WTC11 (cell line): ENCODE results near the gene ELFN1. TPM values are rescaled to one million over a fixed set of nuclear protein-coding genes. Genes with fewer than 3 reads are reported as not detected.

ENCODE experiments used
- ATAC-seq: fragments of 200-7000 bp; cut with Tn5 transposase; 2 replicates; pipeline ENCODE4 v1.10.0; 2021; ENCODE audit warnings: mild to moderate bottlenecking, moderate library complexity
- CTCF ChIA-PET: fragments of 300-600 bp; sonication (Branson Sonifier 250); formaldehyde crosslinking; loops from one replicate; lab custom pipeline; 2021; ENCODE audit warnings: antibody characterized with exemption; lab: Charles Lee
- POLR2A ChIA-PET: fragments of 350-600 bp; sonication (Branson Sonifier 250); formaldehyde crosslinking; loops from one replicate; lab custom pipeline; 2021; ENCODE audit warnings: antibody characterized with exemption; lab: Charles Lee
- DNase-seq: peaks from one replicate; pipeline ENCODE4 v3.0.0; 2021; ENCODE audit warnings: low spot score
- H3K27ac Mint-ChIP-seq: 2 replicates; pipeline ENCODE4 v1.8.0; 2021; ENCODE audit warnings: mixed read lengths
- H3K27me3 Mint-ChIP-seq: 2 replicates; pipeline ENCODE4 v1.8.0; 2021; ENCODE audit warnings: low read depth, mild to moderate bottlenecking, moderate library complexity, mixed read lengths
- H3K36me3 Mint-ChIP-seq: 2 replicates; pipeline ENCODE4 v1.8.0; 2021; ENCODE audit warnings: mixed read lengths
- H3K4me1 Mint-ChIP-seq: 2 replicates; pipeline ENCODE4 v1.8.0; 2022; ENCODE audit warnings: mixed read lengths
- H3K4me3 Mint-ChIP-seq: 2 replicates; pipeline ENCODE4 v1.8.0; 2021; ENCODE audit warnings: mild to moderate bottlenecking, moderate library complexity, mixed read lengths
- H3K9me3 Mint-ChIP-seq: 2 replicates; pipeline ENCODE4 v1.8.0; 2021; ENCODE audit warnings: mixed read lengths
- CREB1 ChIP-seq: sonication (generic); formaldehyde crosslinking; IDR thresholded peaks from 2 replicates; pipeline ENCODE4 v1.8.0; 2023; ENCODE audit warnings: mild to moderate bottlenecking, missing genetic modification reagents
- CREM ChIP-seq: sonication (generic); formaldehyde crosslinking; IDR thresholded peaks from 2 replicates; pipeline ENCODE4 v1.8.1; 2022; ENCODE audit warnings: mild to moderate bottlenecking, missing genetic modification reagents, moderate library complexity
- GABPB1 ChIP-seq: sonication (generic); formaldehyde crosslinking; IDR thresholded peaks from 2 replicates; pipeline ENCODE4 v1.8.1; 2023; ENCODE audit warnings: mild to moderate bottlenecking, missing genetic modification reagents
- GRHL2 ChIP-seq: fragments of 250-450 bp; sonication (Bioruptor Pico); IDR thresholded peaks from 2 replicates; pipeline ENCODE4 v1.8.0; 2022; ENCODE audit warnings: mild to moderate bottlenecking, moderate library complexity; ENCODE audit not compliant: insufficient replicate concordance, severe bottlenecking
- JAZF1 ChIP-seq: fragments of 250-450 bp; sonication (Bioruptor Pico); IDR thresholded peaks from 2 replicates; pipeline ENCODE4 v1.9.0; 2021; ENCODE audit warnings: moderate library complexity, mild to moderate bottlenecking, inconsistent platforms
- JUN ChIP-seq: sonication (generic); formaldehyde crosslinking; IDR thresholded peaks from 2 replicates; pipeline ENCODE4 v1.8.0; 2023; ENCODE audit warnings: mild to moderate bottlenecking, missing genetic modification reagents
- NR2C2 ChIP-seq: sonication (generic); formaldehyde crosslinking; IDR thresholded peaks from 2 replicates; pipeline ENCODE4 v1.8.0; 2022; ENCODE audit warnings: mild to moderate bottlenecking, missing genetic modification reagents
- OVOL2 ChIP-seq: fragments of 250-450 bp; sonication (Bioruptor Pico); IDR thresholded peaks from 2 replicates; pipeline ENCODE4 v1.9.0; 2021; ENCODE audit warnings: mild to moderate bottlenecking, borderline replicate concordance
- PRRX2 ChIP-seq: fragments of 250-450 bp; sonication (Bioruptor Pico); IDR thresholded peaks from 2 replicates; pipeline ENCODE4 v1.8.0; 2021; ENCODE audit warnings: mild to moderate bottlenecking
- RELA ChIP-seq: sonication (generic); formaldehyde crosslinking; IDR thresholded peaks from 2 replicates; pipeline ENCODE4 v1.8.1; 2022; ENCODE audit warnings: missing genetic modification reagents, mild to moderate bottlenecking, borderline replicate concordance
- SMAD4 ChIP-seq: sonication (generic); formaldehyde crosslinking; IDR thresholded peaks from 2 replicates; pipeline ENCODE4 v1.8.0; 2022; ENCODE audit warnings: mild to moderate bottlenecking, missing genetic modification reagents
- SP1 ChIP-seq: sonication (generic); formaldehyde crosslinking; conservative IDR thresholded peaks from 2 replicates; pipeline ENCODE4 v1.8.1; 2022; ENCODE audit warnings: missing genetic modification reagents
- TEAD1 ChIP-seq: sonication (generic); formaldehyde crosslinking; IDR thresholded peaks from 2 replicates; pipeline ENCODE4 v1.8.0; 2022; ENCODE audit warnings: mild to moderate bottlenecking, missing genetic modification reagents
- ZNF317 ChIP-seq: sonication (generic); formaldehyde crosslinking; IDR thresholded peaks from 2 replicates; pipeline ENCODE4 v1.8.1; 2023; ENCODE audit warnings: low read depth, mild to moderate bottlenecking, moderate library complexity, missing genetic modification reagents, borderline replicate concordance
- ZNF396 ChIP-seq: fragments of 250-450 bp; sonication (Bioruptor Pico); IDR thresholded peaks from 2 replicates; pipeline ENCODE4 v1.8.0; 2021; ENCODE audit warnings: mild to moderate bottlenecking, moderate library complexity, borderline replicate concordance
- ZNF671 ChIP-seq: fragments of 250-450 bp; sonication (Bioruptor Pico); IDR thresholded peaks from 2 replicates; pipeline ENCODE4 v1.8.0; 2021; ENCODE audit warnings: mild to moderate bottlenecking
- total RNA-seq: library from RNA; stranded (reverse); gene quantifications from 3 replicates; pipeline ENCODE4 v1.2.3, GENCODE V29; 2021
- TF ChIP-seq, protein P1 (sequence below): sonication (generic); formaldehyde crosslinking; IDR thresholded peaks from 2 replicates; pipeline ENCODE4 v1.8.0; 2023; ENCODE audit warnings: missing genetic modification reagents
- TF ChIP-seq, protein P2 (sequence below): fragments of 250-450 bp; sonication (Bioruptor Pico); IDR thresholded peaks from 2 replicates; pipeline ENCODE4 v2.1.2; 2022; ENCODE audit warnings: mild to moderate bottlenecking, moderate library complexity
- TF ChIP-seq, protein P3 (sequence below): fragments of 250-450 bp; sonication (Bioruptor Pico); IDR thresholded peaks from 2 replicates; pipeline ENCODE4 v1.8.0; 2021; ENCODE audit warnings: mild to moderate bottlenecking
- TF ChIP-seq, protein P4 (sequence below): fragments of 250-450 bp; sonication (Bioruptor Pico); IDR thresholded peaks from 2 replicates; pipeline ENCODE4 v1.9.0; 2021; ENCODE audit warnings: mild to moderate bottlenecking, borderline replicate concordance
- TF ChIP-seq, protein P5 (sequence below): sonication (generic); formaldehyde crosslinking; IDR thresholded peaks from 2 replicates; pipeline ENCODE4 v1.8.1; 2023; ENCODE audit warnings: mild to moderate bottlenecking, missing genetic modification reagents
- TF ChIP-seq, protein P6 (sequence below): sonication (generic); formaldehyde crosslinking; IDR thresholded peaks from 2 replicates; pipeline ENCODE4 v1.8.0; 2022; ENCODE audit warnings: mild to moderate bottlenecking, missing genetic modification reagents
- TF ChIP-seq, protein P7 (sequence below): sonication (generic); formaldehyde crosslinking; IDR thresholded peaks from 2 replicates; pipeline ENCODE4 v1.8.0; 2022; ENCODE audit warnings: mild to moderate bottlenecking, missing genetic modification reagents

Gene ELFN1
- total RNA-seq, 1 experiment from 2014 or later, result 4.6 TPM

DNA sequence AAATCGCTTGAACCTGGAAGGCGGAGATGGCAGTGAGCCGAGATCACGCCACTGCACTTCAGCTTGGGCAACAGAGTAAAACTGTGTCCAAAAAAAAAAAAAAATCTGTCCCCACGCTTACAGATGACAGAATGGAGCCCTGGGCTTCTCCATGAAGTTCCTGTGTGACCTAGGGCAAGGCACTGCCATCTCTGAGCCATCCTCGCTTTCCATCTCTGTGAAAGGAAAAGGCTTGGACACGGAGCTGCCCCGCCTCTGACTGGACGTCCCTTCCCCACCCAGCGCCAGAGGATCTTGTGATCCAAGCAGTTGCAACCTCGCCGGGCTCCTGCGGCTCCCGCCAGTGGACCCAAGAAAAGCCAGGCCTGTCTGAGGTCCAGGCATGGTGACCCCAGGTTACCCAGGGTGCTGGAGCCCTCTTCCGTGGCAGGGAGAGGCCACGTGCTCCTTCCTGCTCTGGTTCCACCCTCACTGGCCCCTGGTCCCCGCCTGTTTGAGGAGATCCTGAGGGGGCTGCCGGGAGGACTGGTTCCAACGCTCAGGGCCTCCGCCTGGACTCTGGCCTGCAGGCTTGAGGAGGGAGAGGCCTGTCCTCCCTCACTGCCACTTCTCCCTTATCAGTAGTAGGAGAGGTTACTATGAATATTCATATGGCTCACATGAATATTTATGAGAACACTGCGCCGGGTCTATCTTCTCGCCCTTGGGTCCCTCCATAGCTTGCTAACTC is 25.6 kb upstream of the ELFN1 start:
- DNase-seq (no peak), ATAC-seq (no peak)
- Mint-ChIP-seq H3K4me3 (no peak overlapping the region), H3K4me1 (no peaks in the 10 kb centered on the region), H3K36me3 (no peaks in the 10 kb centered on the region), H3K27me3 (no peaks in the 10 kb centered on the region; the same call in 1 of the 2 replicates), H3K9me3 (no peaks in the 10 kb centered on the region), H3K27ac (no peak overlapping the region)
- ChIA-PET CTCF (no interaction called here), POLR2A (no interaction called here)
- no peak for TF ChIP-seq GRHL2 (CRISPR knock-in tag)
- no peak for TF ChIP-seq CREB1 (CRISPR knock-in tag)
- no peak for TF ChIP-seq SP1 (CRISPR knock-in tag)
- no peak for TF ChIP-seq SMAD4 (CRISPR knock-in tag)
- TF ChIP-seq NR2C2, result no peak
- TF ChIP-seq, protein P1, sequence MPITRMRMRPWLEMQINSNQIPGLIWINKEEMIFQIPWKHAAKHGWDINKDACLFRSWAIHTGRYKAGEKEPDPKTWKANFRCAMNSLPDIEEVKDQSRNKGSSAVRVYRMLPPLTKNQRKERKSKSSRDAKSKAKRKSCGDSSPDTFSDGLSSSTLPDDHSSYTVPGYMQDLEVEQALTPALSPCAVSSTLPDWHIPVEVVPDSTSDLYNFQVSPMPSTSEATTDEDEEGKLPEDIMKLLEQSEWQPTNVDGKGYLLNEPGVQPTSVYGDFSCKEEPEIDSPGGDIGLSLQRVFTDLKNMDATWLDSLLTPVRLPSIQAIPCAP (CRISPR knock-in tag), result no peak

DNA sequence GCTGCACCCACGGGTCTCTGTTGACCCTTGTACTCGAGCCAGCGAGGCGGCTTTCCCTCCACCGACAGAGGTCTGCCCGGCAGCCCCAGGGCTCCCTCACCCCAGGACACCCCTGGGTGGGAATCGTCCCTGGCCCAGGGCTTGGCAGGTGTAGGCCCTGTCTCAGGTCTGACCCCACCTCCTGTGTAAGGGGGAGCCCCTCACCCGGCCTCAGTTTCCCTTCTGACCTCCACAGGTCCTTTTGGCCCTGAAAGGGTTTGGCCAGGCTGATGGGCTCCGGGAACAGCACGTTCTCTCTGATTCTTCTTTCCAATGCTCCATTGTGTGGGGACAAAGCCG is 25.0 kb upstream of the ELFN1 start:
- CTCF ChIA-PET, result no interaction called here
- Mint-ChIP-seq H3K36me3 (no peaks in the 10 kb centered on the region), H3K4me1 (no peaks in the 10 kb centered on the region), H3K4me3 (no peak overlapping the region), H3K27me3 (no peaks in the 10 kb centered on the region; the same call in 1 of the 2 replicates), H3K9me3 (no peaks in the 10 kb centered on the region)
- POLR2A ChIA-PET, result no interaction called here
- ATAC-seq (no peak), DNase-seq (no peak)
- TF ChIP-seq ZNF396 (CRISPR knock-in tag) (no peak), TEAD1 (no peak), ZNF317 (CRISPR knock-in tag) (no peak), ZNF671 (CRISPR knock-in tag) (no peak), OVOL2 (no peak), GABPB1 (no peak), RELA (CRISPR knock-in tag) (no peak), SP1 (CRISPR knock-in tag) (no peak), GRHL2 (CRISPR knock-in tag) (no peak), JAZF1 (CRISPR knock-in tag) (no peak), PRRX2 (CRISPR knock-in tag) (no peak), JUN (no peak), CREM (CRISPR knock-in tag) (no peak)
- TF ChIP-seq, protein P2, sequence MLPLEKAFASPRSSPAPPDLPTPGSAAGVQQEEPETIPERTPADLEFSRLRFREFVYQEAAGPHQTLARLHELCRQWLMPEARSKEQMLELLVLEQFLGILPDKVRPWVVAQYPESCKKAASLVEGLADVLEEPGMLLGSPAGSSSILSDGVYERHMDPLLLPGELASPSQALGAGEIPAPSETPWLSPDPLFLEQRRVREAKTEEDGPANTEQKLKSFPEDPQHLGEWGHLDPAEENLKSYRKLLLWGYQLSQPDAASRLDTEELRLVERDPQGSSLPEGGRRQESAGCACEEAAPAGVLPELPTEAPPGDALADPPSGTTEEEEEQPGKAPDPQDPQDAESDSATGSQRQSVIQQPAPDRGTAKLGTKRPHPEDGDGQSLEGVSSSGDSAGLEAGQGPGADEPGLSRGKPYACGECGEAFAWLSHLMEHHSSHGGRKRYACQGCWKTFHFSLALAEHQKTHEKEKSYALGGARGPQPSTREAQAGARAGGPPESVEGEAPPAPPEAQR (CRISPR knock-in tag), result no peak
- TF ChIP-seq, protein P3, sequence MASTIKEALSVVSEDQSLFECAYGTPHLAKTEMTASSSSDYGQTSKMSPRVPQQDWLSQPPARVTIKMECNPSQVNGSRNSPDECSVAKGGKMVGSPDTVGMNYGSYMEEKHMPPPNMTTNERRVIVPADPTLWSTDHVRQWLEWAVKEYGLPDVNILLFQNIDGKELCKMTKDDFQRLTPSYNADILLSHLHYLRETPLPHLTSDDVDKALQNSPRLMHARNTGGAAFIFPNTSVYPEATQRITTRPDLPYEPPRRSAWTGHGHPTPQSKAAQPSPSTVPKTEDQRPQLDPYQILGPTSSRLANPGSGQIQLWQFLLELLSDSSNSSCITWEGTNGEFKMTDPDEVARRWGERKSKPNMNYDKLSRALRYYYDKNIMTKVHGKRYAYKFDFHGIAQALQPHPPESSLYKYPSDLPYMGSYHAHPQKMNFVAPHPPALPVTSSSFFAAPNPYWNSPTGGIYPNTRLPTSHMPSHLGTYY (CRISPR knock-in tag), result no peak
- TF ChIP-seq, protein P4, sequence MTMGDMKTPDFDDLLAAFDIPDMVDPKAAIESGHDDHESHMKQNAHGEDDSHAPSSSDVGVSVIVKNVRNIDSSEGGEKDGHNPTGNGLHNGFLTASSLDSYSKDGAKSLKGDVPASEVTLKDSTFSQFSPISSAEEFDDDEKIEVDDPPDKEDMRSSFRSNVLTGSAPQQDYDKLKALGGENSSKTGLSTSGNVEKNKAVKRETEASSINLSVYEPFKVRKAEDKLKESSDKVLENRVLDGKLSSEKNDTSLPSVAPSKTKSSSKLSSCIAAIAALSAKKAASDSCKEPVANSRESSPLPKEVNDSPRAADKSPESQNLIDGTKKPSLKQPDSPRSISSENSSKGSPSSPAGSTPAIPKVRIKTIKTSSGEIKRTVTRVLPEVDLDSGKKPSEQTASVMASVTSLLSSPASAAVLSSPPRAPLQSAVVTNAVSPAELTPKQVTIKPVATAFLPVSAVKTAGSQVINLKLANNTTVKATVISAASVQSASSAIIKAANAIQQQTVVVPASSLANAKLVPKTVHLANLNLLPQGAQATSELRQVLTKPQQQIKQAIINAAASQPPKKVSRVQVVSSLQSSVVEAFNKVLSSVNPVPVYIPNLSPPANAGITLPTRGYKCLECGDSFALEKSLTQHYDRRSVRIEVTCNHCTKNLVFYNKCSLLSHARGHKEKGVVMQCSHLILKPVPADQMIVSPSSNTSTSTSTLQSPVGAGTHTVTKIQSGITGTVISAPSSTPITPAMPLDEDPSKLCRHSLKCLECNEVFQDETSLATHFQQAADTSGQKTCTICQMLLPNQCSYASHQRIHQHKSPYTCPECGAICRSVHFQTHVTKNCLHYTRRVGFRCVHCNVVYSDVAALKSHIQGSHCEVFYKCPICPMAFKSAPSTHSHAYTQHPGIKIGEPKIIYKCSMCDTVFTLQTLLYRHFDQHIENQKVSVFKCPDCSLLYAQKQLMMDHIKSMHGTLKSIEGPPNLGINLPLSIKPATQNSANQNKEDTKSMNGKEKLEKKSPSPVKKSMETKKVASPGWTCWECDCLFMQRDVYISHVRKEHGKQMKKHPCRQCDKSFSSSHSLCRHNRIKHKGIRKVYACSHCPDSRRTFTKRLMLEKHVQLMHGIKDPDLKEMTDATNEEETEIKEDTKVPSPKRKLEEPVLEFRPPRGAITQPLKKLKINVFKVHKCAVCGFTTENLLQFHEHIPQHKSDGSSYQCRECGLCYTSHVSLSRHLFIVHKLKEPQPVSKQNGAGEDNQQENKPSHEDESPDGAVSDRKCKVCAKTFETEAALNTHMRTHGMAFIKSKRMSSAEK (CRISPR knock-in tag), result no peak
- TF ChIP-seq, protein P5, sequence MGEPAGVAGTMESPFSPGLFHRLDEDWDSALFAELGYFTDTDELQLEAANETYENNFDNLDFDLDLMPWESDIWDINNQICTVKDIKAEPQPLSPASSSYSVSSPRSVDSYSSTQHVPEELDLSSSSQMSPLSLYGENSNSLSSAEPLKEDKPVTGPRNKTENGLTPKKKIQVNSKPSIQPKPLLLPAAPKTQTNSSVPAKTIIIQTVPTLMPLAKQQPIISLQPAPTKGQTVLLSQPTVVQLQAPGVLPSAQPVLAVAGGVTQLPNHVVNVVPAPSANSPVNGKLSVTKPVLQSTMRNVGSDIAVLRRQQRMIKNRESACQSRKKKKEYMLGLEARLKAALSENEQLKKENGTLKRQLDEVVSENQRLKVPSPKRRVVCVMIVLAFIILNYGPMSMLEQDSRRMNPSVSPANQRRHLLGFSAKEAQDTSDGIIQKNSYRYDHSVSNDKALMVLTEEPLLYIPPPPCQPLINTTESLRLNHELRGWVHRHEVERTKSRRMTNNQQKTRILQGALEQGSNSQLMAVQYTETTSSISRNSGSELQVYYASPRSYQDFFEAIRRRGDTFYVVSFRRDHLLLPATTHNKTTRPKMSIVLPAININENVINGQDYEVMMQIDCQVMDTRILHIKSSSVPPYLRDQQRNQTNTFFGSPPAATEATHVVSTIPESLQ (CRISPR knock-in tag), result no peak
- TF ChIP-seq, protein P6, sequence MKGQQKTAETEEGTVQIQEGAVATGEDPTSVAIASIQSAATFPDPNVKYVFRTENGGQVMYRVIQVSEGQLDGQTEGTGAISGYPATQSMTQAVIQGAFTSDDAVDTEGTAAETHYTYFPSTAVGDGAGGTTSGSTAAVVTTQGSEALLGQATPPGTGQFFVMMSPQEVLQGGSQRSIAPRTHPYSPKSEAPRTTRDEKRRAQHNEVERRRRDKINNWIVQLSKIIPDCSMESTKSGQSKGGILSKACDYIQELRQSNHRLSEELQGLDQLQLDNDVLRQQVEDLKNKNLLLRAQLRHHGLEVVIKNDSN (CRISPR knock-in tag), result no peak
- TF ChIP-seq, protein P7, sequence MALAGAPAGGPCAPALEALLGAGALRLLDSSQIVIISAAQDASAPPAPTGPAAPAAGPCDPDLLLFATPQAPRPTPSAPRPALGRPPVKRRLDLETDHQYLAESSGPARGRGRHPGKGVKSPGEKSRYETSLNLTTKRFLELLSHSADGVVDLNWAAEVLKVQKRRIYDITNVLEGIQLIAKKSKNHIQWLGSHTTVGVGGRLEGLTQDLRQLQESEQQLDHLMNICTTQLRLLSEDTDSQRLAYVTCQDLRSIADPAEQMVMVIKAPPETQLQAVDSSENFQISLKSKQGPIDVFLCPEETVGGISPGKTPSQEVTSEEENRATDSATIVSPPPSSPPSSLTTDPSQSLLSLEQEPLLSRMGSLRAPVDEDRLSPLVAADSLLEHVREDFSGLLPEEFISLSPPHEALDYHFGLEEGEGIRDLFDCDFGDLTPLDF (CRISPR knock-in tag), result no peak
- TF ChIP-seq, all 79 proteins: peak for 0
- H3K27ac Mint-ChIP-seq, result no peak overlapping the region
